HEK293 (cell line): ENCODE data around the gene ZNF738.

Source experiments
- CTCF ChIA-PET: fragments of 350-600 bp; formaldehyde crosslinking; extraction: SDS; loops from one replicate; lab custom pipeline; 2021; ENCODE audit warnings: antibody characterized with exemption; lab: Yijun Ruan, JAX
- POLR2A ChIA-PET: fragments of 300-600 bp; formaldehyde crosslinking; extraction: SDS; loops from one replicate; lab custom pipeline; 2020; ENCODE audit warnings: antibody characterized with exemption, inconsistent platforms; lab: Yijun Ruan, JAX
- H3K27ac ChIP-seq: fragments of 200-500 bp; sonication (Bioruptor generic); 2 replicates; pipeline ENCODE4 v1.5.1; 2014; ENCODE audit warnings: low read depth, low read length, control low read depth, inconsistent platforms; ENCODE audit errors: extremely low read depth
- H3K36me3 ChIP-seq, 2 experiments: fragments of 200-500 bp in 1 of 2; sonication (Bioruptor generic) in 1 of 2; 1 replicate in 1 of 2; 2 replicates in 1 of 2; pipeline ENCODE4 v1.5.1; 2014 to 2017; ENCODE audit warnings: inconsistent platforms in 2 of 2, low read length in 2 of 2; ENCODE audit not compliant: control insufficient read depth in 2 of 2, insufficient read depth in 1 of 2
- H3K4me1 ChIP-seq: fragments of 200-500 bp; sonication (Bioruptor generic); 2 replicates; pipeline ENCODE4 v1.5.1; 2014; ENCODE audit warnings: mild to moderate bottlenecking, low read length, inconsistent platforms; ENCODE audit not compliant: control insufficient read depth, insufficient read depth
- H3K4me3 ChIP-seq: 2 replicates; pipeline ENCODE4 v1.5.1; 2011; ENCODE audit warnings: low read depth, mild to moderate bottlenecking, control low read depth, low read length, moderate library complexity
- H3K9me3 ChIP-seq: fragments of 200-500 bp; sonication (Bioruptor generic); 2 replicates; pipeline ENCODE4 v1.5.1; 2014; ENCODE audit warnings: low read depth, low read length, inconsistent platforms; ENCODE audit not compliant: control insufficient read depth, insufficient read depth
- GFI1B ChIP-seq: fragments of 450-650 bp; formaldehyde crosslinking; IDR thresholded peaks from 2 replicates; pipeline ENCODE4 v1.5.1; 2016; ENCODE audit warnings: missing biosample characterization, missing genetic modification characterization
- GLIS2 ChIP-seq: fragments of 450-650 bp; formaldehyde crosslinking; IDR thresholded peaks from 2 replicates; pipeline ENCODE4 v1.5.1; 2016; ENCODE audit warnings: missing biosample characterization, missing genetic modification characterization
- HOXD13 ChIP-seq: sonication (generic); formaldehyde crosslinking; IDR thresholded peaks from 2 replicates; pipeline ENCODE4 v1.8.0; 2022; ENCODE audit warnings: missing genetic modification reagents, borderline replicate concordance
- KLF1 ChIP-seq: fragments of 450-650 bp; formaldehyde crosslinking; IDR thresholded peaks from 2 replicates; pipeline ENCODE4 v1.5.1; 2016; ENCODE audit warnings: missing biosample characterization, missing genetic modification characterization
- PRDM6 ChIP-seq: fragments of 450-650 bp; formaldehyde crosslinking; IDR thresholded peaks from 2 replicates; pipeline ENCODE4 v1.5.1; 2017; ENCODE audit warnings: missing biosample characterization, missing genetic modification characterization
- SP2 ChIP-seq: fragments of 450-650 bp; formaldehyde crosslinking; IDR thresholded peaks from 2 replicates; pipeline ENCODE4 v1.5.1; 2016; ENCODE audit warnings: missing biosample characterization, missing genetic modification characterization
- ZNF146 ChIP-seq: fragments of 450-650 bp; formaldehyde crosslinking; IDR thresholded peaks from 2 replicates; pipeline ENCODE4 v1.5.1; 2016; ENCODE audit warnings: missing biosample characterization, missing genetic modification characterization
- ZNF184 ChIP-seq: fragments of 450-650 bp; IDR thresholded peaks from 2 replicates; pipeline ENCODE4 v1.5.1; 2018; ENCODE audit warnings: missing biosample characterization, mild to moderate bottlenecking, missing genetic modification characterization
- ZNF19 ChIP-seq: fragments of 450-650 bp; formaldehyde crosslinking; IDR thresholded peaks from 2 replicates; pipeline ENCODE4; 2016; ENCODE audit warnings: missing biosample characterization, missing genetic modification characterization, low read depth
- ZNF23 ChIP-seq: fragments of 450-650 bp; formaldehyde crosslinking; IDR thresholded peaks from 2 replicates; pipeline ENCODE4 v1.5.1; 2016; ENCODE audit warnings: missing biosample characterization, missing genetic modification characterization, borderline replicate concordance
- ZNF292 ChIP-seq: fragments of 450-650 bp; formaldehyde crosslinking; IDR thresholded peaks from 2 replicates; pipeline ENCODE4 v1.5.1; 2016; ENCODE audit warnings: low read depth, missing biosample characterization, missing genetic modification characterization, borderline replicate concordance
- ZNF521 ChIP-seq: fragments of 450-650 bp; formaldehyde crosslinking; IDR thresholded peaks from 2 replicates; pipeline ENCODE4 v1.5.1; 2017; ENCODE audit warnings: missing biosample characterization, mild to moderate bottlenecking, missing genetic modification characterization
- ZNF585B ChIP-seq: fragments of 450-650 bp; formaldehyde crosslinking; IDR thresholded peaks from 2 replicates; pipeline ENCODE4 v1.5.1; 2016; ENCODE audit warnings: missing biosample characterization, missing genetic modification characterization
- ZNF639 ChIP-seq: fragments of 450-650 bp; formaldehyde crosslinking; IDR thresholded peaks from 2 replicates; pipeline ENCODE4 v1.5.1; 2016; ENCODE audit warnings: missing biosample characterization, missing genetic modification characterization
- ZNF670 ChIP-seq: fragments of 450-650 bp; formaldehyde crosslinking; IDR thresholded peaks from 2 replicates; pipeline ENCODE4 v1.5.1; 2016; ENCODE audit warnings: missing biosample characterization, missing genetic modification characterization, low read depth
- ZNF704 ChIP-seq: fragments of 450-650 bp; formaldehyde crosslinking; IDR thresholded peaks from 2 replicates; pipeline ENCODE4 v1.5.1; 2016; ENCODE audit warnings: missing biosample characterization, missing genetic modification characterization
- ZNF776 ChIP-seq: fragments of 450-650 bp; formaldehyde crosslinking; IDR thresholded peaks from 2 replicates; pipeline ENCODE4 v1.5.0; 2017; ENCODE audit warnings: missing biosample characterization, missing genetic modification characterization, borderline replicate concordance
- TF ChIP-seq, protein P1 (sequence below): fragments of 450-650 bp; formaldehyde crosslinking; IDR thresholded peaks from 2 replicates; pipeline ENCODE4 v1.5.1; 2017; ENCODE audit warnings: missing biosample characterization, missing genetic modification characterization

Gene ZNF738

GRCh38 chr19:21321996-21322395 lies 36.8 kb upstream of the ZNF738 start:
- Histone ChIP-seq H3K4me3 (no peak overlapping the region), H3K4me1 (no peaks in the 10 kb centered on the region), H3K9me3 (0 out of 2 replicates have a peak, but pooled peaks cover 3% of the 10 kb centered on the region), H3K36me3 (peaks cover 12 to 15% of the 10 kb centered on the region in 2 experiments; a peak in 2 of 3 replicates), H3K27ac (no peak overlapping the region)
- POLR2A ChIA-PET = no interaction called here
- TF ChIP-seq ZNF292 (tag by site-specific recombination) (no peak), ZNF521 (tag by site-specific recombination) (no peak)
- CTCF ChIA-PET = no interaction called here

DNA sequence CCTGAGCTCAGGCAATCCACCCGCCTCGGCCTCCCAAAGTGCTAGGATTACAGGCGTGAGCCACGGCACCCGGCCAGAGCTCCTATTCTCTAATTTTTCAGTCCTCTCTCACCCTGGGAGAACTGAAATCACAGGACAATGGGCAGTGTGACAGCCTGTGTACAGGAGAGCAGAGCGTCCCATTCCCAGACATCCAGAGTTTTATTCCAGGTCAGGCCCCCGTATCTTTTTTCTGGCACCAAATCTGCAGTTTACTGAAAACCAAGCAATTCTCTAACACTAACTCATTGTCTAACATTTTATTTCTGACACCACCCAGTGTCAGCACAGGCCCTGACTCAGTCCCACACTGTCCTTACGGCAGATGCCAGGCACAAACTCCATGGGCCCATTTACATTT lies 36.3 kb upstream of the ZNF738 start:
- H3K9me3 ChIP-seq = 0 out of 2 replicates have a peak, but pooled peaks cover 3% of the 10 kb centered on the region
- ChIA-PET CTCF (no interaction called here), POLR2A (no interaction called here)
- H3K27ac ChIP-seq = no peak overlapping the region
- no peaks in the 10 kb centered on the region for H3K4me1 ChIP-seq
- peaks cover 12 to 17% of the 10 kb centered on the region in 2 experiments; a peak in 2 of 3 replicates for H3K36me3 ChIP-seq
- TF ChIP-seq, protein P1, sequence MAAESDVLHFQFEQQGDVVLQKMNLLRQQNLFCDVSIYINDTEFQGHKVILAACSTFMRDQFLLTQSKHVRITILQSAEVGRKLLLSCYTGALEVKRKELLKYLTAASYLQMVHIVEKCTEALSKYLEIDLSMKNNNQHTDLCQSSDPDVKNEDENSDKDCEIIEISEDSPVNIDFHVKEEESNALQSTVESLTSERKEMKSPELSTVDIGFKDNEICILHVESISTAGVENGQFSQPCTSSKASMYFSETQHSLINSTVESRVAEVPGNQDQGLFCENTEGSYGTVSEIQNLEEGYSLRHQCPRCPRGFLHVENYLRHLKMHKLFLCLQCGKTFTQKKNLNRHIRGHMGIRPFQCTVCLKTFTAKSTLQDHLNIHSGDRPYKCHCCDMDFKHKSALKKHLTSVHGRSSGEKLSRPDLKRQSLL = no peak
- no peak overlapping the region for H3K4me3 ChIP-seq

- 0 out of 2 replicates have a peak, but pooled peaks cover 3% of the 10 kb centered on the region for H3K9me3 ChIP-seq
- peaks cover 12 to 16% of the 10 kb centered on the region in 2 experiments; a peak in 2 of 3 replicates for H3K36me3 ChIP-seq
- POLR2A ChIA-PET = no interaction called here
- CTCF ChIA-PET = no interaction called here
- no peak overlapping the region for H3K4me3 ChIP-seq
- no peaks in the 10 kb centered on the region for H3K4me1 ChIP-seq
- no peak for TF ChIP-seq HOXD13 (CRISPR knock-in tag)
- no peak overlapping the region for H3K27ac ChIP-seq
Observed at GRCh38 chr19:21323000-21323399, 35.8 kb upstream of the ZNF738 start.

DNA sequence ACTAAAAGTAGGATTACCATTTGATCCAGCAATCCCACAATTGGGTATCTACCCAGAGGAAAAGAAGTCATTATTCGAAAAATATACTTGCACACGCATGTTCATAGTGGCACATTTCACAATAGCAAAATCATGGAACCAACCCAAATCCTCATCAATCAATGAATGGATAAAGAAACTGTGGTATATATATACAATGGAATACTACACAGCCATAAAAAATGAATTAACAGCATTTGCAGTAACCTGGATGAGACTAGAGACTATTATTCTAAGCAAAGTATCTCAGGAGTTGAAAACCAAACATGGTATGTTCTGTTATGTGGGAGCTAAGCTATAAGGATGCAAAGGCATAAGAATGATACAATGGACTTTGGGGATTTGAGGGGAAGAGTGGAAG lies 32.6 kb upstream of the ZNF738 start:
- Histone ChIP-seq H3K4me1 (no peaks in the 10 kb centered on the region), H3K4me3 (no peak overlapping the region), H3K27ac (no peak overlapping the region), H3K36me3 (peaks cover 12 to 16% of the 10 kb centered on the region in 2 experiments; a peak in 2 of 3 replicates), H3K9me3 (0 out of 2 replicates have a peak, but pooled peaks cover 3% of the 10 kb centered on the region)
- CTCF ChIA-PET = no interaction called here
- TF ChIP-seq ZNF184 (tag by site-specific recombination) (no peak), GFI1B (tag by site-specific recombination) (no peak), ZNF776 (no peak), ZNF19 (tag by site-specific recombination) (no peak), ZNF146 (tag by site-specific recombination) (no peak), SP2 (no peak), ZNF585B (tag by site-specific recombination) (no peak), PRDM6 (tag by site-specific recombination) (no peak), ZNF704 (tag by site-specific recombination) (no peak), KLF1 (tag by site-specific recombination) (no peak), GLIS2 (tag by site-specific recombination) (no peak), ZNF639 (tag by site-specific recombination) (no peak), ZNF670 (tag by site-specific recombination) (no peak), ZNF23 (no peak)
- POLR2A ChIA-PET = no interaction called here
